ENCODE results near the gene PDLIM4. TPM values are rescaled to one million over a fixed set of nuclear protein-coding genes. Genes with fewer than 3 reads are reported as not detected.

Gene PDLIM4
- total RNA-seq, 2 donors from 2014 or later, result 13.4 to 96.7 TPM

DNA sequence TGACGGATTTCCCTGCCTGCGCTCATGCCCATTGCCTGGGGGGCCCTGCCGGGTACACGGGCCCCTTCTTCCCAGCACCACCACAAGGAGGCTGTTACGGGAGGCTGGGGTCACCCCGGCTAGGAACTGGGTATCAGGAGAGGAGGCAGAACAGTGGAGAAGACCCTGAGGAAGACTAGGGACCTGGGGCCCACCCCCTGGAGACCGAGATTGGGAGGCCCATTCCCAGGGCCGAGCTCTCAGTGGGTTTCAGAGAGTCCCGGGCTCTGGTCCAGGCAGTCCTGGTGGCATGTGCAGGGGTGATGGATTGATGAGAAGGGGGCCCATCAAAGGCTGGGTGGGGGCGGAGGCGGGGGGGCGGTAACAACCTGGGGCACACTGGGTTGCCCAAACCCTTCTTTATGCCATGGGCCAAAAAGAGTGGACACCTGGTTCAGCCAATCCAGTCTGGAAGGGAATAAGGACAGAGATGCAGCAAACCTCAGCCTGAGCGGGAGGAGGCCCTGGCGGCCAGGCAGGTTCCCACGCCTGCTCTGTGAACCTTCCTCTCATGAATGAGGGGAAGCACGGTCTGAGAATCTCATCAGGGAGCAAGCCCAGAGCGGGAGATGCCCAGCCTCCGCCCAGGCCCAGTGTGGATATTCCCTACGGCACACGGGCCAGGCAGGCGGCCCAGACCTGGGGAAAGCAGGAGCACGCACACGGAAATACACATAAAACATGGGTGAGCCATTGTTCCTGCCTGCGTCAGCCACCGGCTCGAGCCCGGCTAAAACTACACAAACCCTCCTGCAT, 29.1 kb upstream of the PDLIM4 start:
- peaks cover 0 to 46% of the 10 kb centered on the region in 2 donors for H3K4me1 ChIP-seq

GRCh38 chr5:132229236-132229635, 28.3 kb upstream of the PDLIM4 start:
- TF ChIP-seq, protein P1, sequence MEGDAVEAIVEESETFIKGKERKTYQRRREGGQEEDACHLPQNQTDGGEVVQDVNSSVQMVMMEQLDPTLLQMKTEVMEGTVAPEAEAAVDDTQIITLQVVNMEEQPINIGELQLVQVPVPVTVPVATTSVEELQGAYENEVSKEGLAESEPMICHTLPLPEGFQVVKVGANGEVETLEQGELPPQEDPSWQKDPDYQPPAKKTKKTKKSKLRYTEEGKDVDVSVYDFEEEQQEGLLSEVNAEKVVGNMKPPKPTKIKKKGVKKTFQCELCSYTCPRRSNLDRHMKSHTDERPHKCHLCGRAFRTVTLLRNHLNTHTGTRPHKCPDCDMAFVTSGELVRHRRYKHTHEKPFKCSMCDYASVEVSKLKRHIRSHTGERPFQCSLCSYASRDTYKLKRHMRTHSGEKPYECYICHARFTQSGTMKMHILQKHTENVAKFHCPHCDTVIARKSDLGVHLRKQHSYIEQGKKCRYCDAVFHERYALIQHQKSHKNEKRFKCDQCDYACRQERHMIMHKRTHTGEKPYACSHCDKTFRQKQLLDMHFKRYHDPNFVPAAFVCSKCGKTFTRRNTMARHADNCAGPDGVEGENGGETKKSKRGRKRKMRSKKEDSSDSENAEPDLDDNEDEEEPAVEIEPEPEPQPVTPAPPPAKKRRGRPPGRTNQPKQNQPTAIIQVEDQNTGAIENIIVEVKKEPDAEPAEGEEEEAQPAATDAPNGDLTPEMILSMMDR (IDR thresholded peaks at IDR 0.05), result no peak
- peak overlapping the region in 1 of 2 donors; percentile 91 for H3K27ac ChIP-seq
- H3K9me3 ChIP-seq, result no peaks in the 10 kb centered on the region
- DNase-seq (ENCODE audit: low spot score), result no peak
- H3K36me3 ChIP-seq, result no peaks in the 10 kb centered on the region
- H3K4me3 ChIP-seq, result no peak overlapping the region
- H3K4me1 ChIP-seq, result peaks cover 0 to 38% of the 10 kb centered on the region in 2 donors
- no peaks in the 10 kb centered on the region for H3K27me3 ChIP-seq

More for the DNA sequence above, 29.1 kb upstream of the PDLIM4 start:
- Histone ChIP-seq H3K9me3 (no peaks in the 10 kb centered on the region), H3K36me3 (no peaks in the 10 kb centered on the region), H3K27ac (peak overlapping the region; percentile 91 to 98), H3K4me3 (peak overlapping the region; percentile 77 to 80), H3K27me3 (no peaks in the 10 kb centered on the region)
- no peak for DNase-seq (ENCODE audit: low spot score)
- TF ChIP-seq, protein P1 (IDR thresholded peaks at IDR 0.05), result no peak

DNA sequence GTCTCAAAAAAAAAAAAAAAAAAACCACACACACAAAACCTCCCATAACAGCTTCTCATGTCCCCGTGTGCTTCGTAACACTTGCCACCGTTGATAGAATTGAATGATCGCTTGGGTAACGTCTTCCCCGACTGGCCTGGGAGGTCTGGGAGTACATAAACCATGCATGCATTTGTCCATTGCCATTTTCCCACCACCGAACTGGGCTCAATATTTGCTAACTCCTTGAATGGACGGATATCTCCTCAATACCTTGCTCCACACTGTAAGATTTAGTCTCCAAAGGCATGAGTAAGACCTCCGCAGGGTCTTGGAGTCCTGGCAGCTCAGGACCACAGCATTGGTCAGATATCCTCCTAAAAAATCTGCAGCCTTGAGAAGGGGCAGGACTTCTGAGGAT, 26.6 kb upstream of the PDLIM4 start:
- Histone ChIP-seq H3K36me3 (no peaks in the 10 kb centered on the region), H3K27ac (no peak overlapping the region), H3K4me3 (no peak overlapping the region), H3K9me3 (no peaks in the 10 kb centered on the region), H3K27me3 (no peaks in the 10 kb centered on the region), H3K4me1 (peaks cover 0 to 22% of the 10 kb centered on the region in 2 donors)
- TF ChIP-seq, protein P1 (IDR thresholded peaks at IDR 0.05), result no peak
- no peak for DNase-seq (ENCODE audit: low spot score)

DNA sequence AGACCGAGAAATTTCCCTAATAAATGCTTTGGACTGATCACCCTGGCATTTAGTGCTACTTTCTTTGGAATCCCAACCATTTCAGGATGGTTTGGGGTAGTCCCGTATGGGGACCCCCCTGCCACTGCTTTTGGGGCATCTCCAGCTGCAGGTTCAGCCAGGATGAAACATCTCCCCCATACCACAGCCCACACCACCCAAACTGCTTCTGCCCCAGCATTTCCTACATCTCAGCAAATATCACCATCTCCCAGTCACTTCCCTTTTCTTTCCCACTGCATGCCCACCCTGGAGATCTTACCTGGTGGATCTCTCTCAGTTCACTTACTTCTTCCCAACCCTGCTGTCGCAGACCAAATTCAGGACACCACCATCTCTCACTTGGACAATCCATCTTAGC, 25.0 kb upstream of the PDLIM4 start:
- TF ChIP-seq, protein P1 (IDR thresholded peaks at IDR 0.05), result no peak
- Histone ChIP-seq H3K36me3 (no peaks in the 10 kb centered on the region), H3K4me1 (peaks cover 0 to 9% of the 10 kb centered on the region in 2 donors), H3K4me3 (no peak overlapping the region), H3K9me3 (no peaks in the 10 kb centered on the region), H3K27me3 (no peaks in the 10 kb centered on the region), H3K27ac (no peak overlapping the region)
- no peak for DNase-seq (ENCODE audit: low spot score)

DNA sequence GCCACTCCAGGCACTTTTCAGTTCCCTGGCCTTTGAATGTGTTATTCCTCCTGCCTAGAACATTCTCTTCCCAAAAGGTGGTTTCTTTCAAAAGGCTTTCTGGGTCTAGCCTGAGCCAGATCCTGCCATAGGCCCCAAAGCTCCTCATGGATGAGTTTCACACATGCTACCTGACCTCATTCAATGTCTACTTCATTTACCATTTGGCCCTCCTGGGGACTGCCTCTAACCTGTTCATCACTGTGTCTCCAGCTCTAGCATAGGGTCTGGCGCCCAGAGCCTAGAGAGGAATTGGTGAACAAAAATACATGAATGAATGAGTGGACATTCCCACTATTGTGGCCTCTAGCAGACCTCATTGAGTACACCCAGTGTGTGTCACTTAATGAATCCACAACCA, 24.4 kb upstream of the PDLIM4 start:
- H3K36me3 ChIP-seq, result no peaks in the 10 kb centered on the region
- no peak overlapping the region for H3K27ac ChIP-seq
- H3K4me3 ChIP-seq, result no peak overlapping the region
- no peaks in the 10 kb centered on the region for H3K9me3 ChIP-seq
- DNase-seq (ENCODE audit: low spot score), result no peak
- H3K4me1 ChIP-seq, result peaks cover 0 to 6% of the 10 kb centered on the region in 2 donors
- no peaks in the 10 kb centered on the region for H3K27me3 ChIP-seq
- TF ChIP-seq, protein P1 (IDR thresholded peaks at IDR 0.05), result no peak

All from right atrium auricular region (tissue), 2 donors.